Measurements from ENCODE around the gene COL16A1.

DNA sequence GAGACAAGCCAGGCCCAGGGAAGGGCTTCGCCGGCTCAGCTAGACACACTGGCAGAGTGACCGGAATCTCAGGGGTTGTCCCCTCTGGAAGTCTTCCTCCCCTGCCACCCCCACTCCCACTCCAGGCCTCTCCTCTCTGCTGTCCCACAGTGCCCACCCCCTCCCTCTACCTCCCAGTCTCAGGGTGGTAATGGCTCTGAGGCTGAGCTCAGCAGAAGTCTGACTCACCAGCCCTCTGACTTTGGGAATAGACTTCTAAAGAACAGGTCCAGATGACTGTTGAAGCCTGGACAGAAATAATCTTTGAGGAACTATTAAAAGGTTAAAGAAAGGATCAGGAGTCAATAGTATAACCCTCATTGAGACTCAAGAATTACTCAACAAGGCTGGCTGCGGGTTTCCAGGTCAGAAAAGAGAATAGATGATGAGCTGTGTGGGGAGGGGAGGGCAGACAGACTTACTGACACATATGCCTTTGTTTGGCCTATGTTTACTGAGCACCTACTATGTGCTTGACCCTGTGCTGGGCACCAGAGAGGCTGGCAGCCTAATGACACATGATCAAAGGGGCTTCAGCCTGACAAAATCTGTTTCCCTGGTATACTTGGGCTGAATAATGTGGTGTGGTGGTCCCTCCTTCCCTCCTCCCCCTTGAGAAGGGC, 78.1 kb downstream of the COL16A1 start:
- TF ChIP-seq, protein P1, sequence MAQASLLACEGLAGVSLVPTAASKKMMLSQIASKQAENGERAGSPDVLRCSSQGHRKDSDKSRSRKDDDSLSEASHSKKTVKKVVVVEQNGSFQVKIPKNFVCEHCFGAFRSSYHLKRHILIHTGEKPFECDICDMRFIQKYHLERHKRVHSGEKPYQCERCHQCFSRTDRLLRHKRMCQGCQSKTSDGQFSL (CRISPR knock-in tag; IDR thresholded peaks at IDR 0.05) = no peak
- TF ChIP-seq CC2D1A (CRISPR knock-in tag; IDR thresholded peaks at IDR 0.05) (no peak), CBX5 (CRISPR knock-in tag; IDR thresholded peaks at IDR 0.05; ENCODE audit: borderline replicate concordance) (no peak), PLRG1 (conservative IDR thresholded peaks at IDR 0.05) (no peak), TCF7L2 (IDR thresholded peaks at IDR 0.05; ENCODE audit: low read depth, low read length) (no peak), RAD21 (CRISPR knock-in tag; IDR thresholded peaks at IDR 0.05) (no peak)
- TF ChIP-seq, protein P2, sequence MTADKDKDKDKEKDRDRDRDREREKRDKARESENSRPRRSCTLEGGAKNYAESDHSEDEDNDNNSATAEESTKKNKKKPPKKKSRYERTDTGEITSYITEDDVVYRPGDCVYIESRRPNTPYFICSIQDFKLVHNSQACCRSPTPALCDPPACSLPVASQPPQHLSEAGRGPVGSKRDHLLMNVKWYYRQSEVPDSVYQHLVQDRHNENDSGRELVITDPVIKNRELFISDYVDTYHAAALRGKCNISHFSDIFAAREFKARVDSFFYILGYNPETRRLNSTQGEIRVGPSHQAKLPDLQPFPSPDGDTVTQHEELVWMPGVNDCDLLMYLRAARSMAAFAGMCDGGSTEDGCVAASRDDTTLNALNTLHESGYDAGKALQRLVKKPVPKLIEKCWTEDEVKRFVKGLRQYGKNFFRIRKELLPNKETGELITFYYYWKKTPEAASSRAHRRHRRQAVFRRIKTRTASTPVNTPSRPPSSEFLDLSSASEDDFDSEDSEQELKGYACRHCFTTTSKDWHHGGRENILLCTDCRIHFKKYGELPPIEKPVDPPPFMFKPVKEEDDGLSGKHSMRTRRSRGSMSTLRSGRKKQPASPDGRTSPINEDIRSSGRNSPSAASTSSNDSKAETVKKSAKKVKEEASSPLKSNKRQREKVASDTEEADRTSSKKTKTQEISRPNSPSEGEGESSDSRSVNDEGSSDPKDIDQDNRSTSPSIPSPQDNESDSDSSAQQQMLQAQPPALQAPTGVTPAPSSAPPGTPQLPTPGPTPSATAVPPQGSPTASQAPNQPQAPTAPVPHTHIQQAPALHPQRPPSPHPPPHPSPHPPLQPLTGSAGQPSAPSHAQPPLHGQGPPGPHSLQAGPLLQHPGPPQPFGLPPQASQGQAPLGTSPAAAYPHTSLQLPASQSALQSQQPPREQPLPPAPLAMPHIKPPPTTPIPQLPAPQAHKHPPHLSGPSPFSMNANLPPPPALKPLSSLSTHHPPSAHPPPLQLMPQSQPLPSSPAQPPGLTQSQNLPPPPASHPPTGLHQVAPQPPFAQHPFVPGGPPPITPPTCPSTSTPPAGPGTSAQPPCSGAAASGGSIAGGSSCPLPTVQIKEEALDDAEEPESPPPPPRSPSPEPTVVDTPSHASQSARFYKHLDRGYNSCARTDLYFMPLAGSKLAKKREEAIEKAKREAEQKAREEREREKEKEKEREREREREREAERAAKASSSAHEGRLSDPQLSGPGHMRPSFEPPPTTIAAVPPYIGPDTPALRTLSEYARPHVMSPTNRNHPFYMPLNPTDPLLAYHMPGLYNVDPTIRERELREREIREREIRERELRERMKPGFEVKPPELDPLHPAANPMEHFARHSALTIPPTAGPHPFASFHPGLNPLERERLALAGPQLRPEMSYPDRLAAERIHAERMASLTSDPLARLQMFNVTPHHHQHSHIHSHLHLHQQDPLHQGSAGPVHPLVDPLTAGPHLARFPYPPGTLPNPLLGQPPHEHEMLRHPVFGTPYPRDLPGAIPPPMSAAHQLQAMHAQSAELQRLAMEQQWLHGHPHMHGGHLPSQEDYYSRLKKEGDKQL (CRISPR knock-in tag; IDR thresholded peaks at IDR 0.05; ENCODE audit: low read depth) = no peak
- TF ChIP-seq, protein P3, sequence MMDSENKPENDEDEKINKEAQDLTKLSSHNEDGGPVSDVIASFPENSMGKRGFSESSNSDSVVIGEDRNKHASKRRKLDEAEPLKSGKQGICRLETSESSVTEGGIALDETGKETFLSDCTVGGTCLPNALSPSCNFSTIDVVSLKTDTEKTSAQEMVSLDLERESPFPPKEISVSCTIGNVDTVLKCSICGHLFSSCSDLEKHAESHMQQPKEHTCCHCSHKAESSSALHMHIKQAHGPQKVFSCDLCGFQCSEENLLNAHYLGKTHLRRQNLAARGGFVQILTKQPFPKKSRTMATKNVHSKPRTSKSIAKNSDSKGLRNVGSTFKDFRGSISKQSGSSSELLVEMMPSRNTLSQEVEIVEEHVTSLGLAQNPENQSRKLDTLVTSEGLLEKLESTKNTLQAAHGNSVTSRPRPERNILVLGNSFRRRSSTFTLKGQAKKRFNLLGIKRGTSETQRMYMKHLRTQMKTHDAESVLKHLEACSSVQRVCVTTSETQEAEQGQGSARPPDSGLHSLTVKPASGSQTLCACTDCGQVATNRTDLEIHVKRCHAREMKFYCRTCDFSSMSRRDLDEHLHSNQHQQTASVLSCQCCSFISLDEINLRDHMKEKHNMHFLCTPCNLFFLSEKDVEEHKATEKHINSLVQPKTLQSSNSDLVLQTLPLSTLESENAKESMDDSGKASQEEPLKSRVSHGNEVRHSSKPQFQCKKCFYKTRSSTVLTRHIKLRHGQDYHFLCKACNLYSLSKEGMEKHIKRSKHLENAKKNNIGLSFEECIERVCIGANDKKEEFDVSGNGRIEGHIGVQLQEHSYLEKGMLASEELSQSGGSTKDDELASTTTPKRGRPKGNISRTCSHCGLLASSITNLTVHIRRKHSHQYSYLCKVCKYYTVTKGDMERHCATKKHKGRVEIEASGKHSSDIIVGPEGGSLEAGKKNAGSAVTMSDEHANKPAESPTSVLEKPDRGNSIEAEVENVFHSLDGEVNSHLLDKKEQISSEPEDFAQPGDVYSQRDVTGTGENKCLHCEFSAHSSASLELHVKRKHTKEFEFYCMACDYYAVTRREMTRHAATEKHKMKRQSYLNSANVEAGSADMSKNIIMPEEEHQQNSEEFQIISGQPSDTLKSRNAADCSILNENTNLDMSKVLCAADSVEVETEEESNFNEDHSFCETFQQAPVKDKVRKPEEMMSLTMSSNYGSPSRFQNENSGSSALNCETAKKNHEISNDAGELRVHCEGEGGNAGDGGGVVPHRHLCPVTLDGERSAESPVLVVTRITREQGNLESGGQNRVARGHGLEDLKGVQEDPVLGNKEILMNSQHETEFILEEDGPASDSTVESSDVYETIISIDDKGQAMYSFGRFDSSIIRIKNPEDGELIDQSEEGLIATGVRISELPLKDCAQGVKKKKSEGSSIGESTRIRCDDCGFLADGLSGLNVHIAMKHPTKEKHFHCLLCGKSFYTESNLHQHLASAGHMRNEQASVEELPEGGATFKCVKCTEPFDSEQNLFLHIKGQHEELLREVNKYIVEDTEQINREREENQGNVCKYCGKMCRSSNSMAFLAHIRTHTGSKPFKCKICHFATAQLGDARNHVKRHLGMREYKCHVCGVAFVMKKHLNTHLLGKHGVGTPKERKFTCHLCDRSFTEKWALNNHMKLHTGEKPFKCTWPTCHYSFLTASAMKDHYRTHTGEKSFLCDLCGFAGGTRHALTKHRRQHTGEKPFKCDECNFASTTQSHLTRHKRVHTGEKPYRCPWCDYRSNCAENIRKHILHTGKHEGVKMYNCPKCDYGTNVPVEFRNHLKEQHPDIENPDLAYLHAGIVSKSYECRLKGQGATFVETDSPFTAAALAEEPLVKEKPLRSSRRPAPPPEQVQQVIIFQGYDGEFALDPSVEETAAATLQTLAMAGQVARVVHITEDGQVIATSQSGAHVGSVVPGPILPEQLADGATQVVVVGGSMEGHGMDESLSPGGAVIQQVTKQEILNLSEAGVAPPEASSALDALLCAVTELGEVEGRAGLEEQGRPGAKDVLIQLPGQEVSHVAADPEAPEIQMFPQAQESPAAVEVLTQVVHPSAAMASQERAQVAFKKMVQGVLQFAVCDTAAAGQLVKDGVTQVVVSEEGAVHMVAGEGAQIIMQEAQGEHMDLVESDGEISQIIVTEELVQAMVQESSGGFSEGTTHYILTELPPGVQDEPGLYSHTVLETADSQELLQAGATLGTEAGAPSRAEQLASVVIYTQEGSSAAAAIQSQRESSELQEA (CRISPR knock-in tag; IDR thresholded peaks at IDR 0.05; ENCODE audit: not compliant biosample characterization) = no peak
